Mammary epithelial cell (primary cell): ENCODE data around the gene PHRF1.

ENCODE experiments used
- CTCF ChIP-seq, 2 donors: IDR thresholded peaks in 1 of 2; conservative IDR thresholded peaks in 1 of 2; 2 replicates each; pipeline ENCODE4 v1.5.1; 2011 to 2012; ENCODE audit warnings: inconsistent platforms in 2 of 2, low read length in 2 of 2, mild to moderate bottlenecking in 2 of 2, control low read depth in 1 of 2, low read depth in 1 of 2; ENCODE audit not compliant: insufficient read depth in 1 of 2; ENCODE audit errors: extremely low read depth in 1 of 2
- EZH2 ChIP-seq: IDR thresholded peaks from 2 replicates; pipeline ENCODE4 v1.6.1; 2012; ENCODE audit warnings: low read length, inconsistent platforms, borderline replicate concordance

- TF ChIP-seq CTCF (conservative IDR thresholded peaks at IDR 0.05 in 1 of 2, IDR thresholded peaks at IDR 0.05 in 1 of 2; ENCODE audit: extremely low read depth in 1 of 2, insufficient read depth in 1 of 2, low read depth in 1 of 2, low read length in 2 of 2), result no peak
- no peak for TF ChIP-seq EZH2
These were observed 15.7 kb upstream of the PHRF1 start, which contains the start of the genes LMNTD2 and RASSF7 for GRCh38 chr11:560305-561147.
